ENCODE data around the gene CBX8.
"Not testable (repeated sequence)": the region's sequence is repeated elsewhere in the genome, so short reads cannot be mapped to it uniquely, and the experiment has no call there.

The CBX8 gene

GRCh38 chr17:79776376-79777119 lies 20.3 kb downstream of the CBX8 start:
- TF ChIP-seq CTCF (IDR thresholded peaks at IDR 0.05; ENCODE audit: low read depth, low read length), result no peak
- H3K4me3 ChIP-seq (ENCODE audit: low read depth, low read length), result no peak overlapping the region

GRCh38 chr17:79775632-79776031 lies 21.2 kb downstream of the CBX8 start:
- no peak for TF ChIP-seq CTCF (IDR thresholded peaks at IDR 0.05; ENCODE audit: low read depth, low read length)
- H3K4me3 ChIP-seq (ENCODE audit: low read depth, low read length), result no peak overlapping the region

GRCh38 chr17:79774561-79774975 lies 22.3 kb downstream of the CBX8 start:
- no peak for TF ChIP-seq CTCF (IDR thresholded peaks at IDR 0.05; ENCODE audit: low read depth, low read length)

GRCh38 chr17:79772726-79773125 lies 24.2 kb downstream of the CBX8 start:
- not testable (repeated sequence) for H3K4me3 ChIP-seq (ENCODE audit: low read depth, low read length)

More at GRCh38 chr17:79774561-79774975, 22.3 kb downstream of the CBX8 start:
- H3K4me3 ChIP-seq (ENCODE audit: low read depth, low read length), result no peak overlapping the region

GRCh38 chr17:79771276-79771675 lies 25.6 kb downstream of the CBX8 start:
- TF ChIP-seq CTCF (IDR thresholded peaks at IDR 0.05; ENCODE audit: low read depth, low read length), result no peak
- no peak overlapping the region for H3K4me3 ChIP-seq (ENCODE audit: low read depth, low read length)

GRCh38 chr17:79769570-79770506 lies 27.0 kb downstream of the CBX8 start:
- TF ChIP-seq CTCF (IDR thresholded peaks at IDR 0.05; ENCODE audit: low read depth, low read length), result no peak
- no peak overlapping the region for H3K4me3 ChIP-seq (ENCODE audit: low read depth, low read length)

- TF ChIP-seq CTCF (IDR thresholded peaks at IDR 0.05; ENCODE audit: low read depth, low read length), result no peak
- H3K4me3 ChIP-seq (ENCODE audit: low read depth, low read length), result no peak overlapping the region
These were observed 31.2 kb downstream of the CBX8 start for GRCh38 chr17:79765708-79766107.

All from WI38 (cell line).